SK-MEL-5 (cell line): ENCODE data around the gene PTRH2. TPM values are rescaled to one million over a fixed set of nuclear protein-coding genes. Genes with fewer than 3 reads are reported as not detected.

Experiments
- DNase-seq: peaks from one replicate; pipeline ENCODE4 v3.0.0-alpha.2; 2016; ENCODE audit warnings: low read depth, low spot score
- in situ Hi-C: cut with HindIII; loops from 2 replicates; pipeline ENCODE4 v1.10.0; 2016; ENCODE audit warnings: low sequenced_read_pairs, high pct_unique_total_duplicates, low pct_unique_long_range_greater_than_20kb
- total RNA-seq: library from RNA; depleted of rRNA; stranded (reverse); fragments of >200 nt; shearing (Covaris generic); gene quantifications from 2 replicates; pipeline ENCODE4 v1.2.3, GENCODE V29; 2014

PTRH2 gene
- total RNA-seq, 1 experiment from 2014 or later = 104 TPM

- in situ Hi-C loops = loop anchor here (25.0 kb wide), 1 partner anchor 309 kb away; no protein-coding TSS in a partner anchor
- no peak for DNase-seq
Observed at GRCh38 chr17:59727817-59728533, 20.7 kb upstream of the PTRH2 start.

DNA sequence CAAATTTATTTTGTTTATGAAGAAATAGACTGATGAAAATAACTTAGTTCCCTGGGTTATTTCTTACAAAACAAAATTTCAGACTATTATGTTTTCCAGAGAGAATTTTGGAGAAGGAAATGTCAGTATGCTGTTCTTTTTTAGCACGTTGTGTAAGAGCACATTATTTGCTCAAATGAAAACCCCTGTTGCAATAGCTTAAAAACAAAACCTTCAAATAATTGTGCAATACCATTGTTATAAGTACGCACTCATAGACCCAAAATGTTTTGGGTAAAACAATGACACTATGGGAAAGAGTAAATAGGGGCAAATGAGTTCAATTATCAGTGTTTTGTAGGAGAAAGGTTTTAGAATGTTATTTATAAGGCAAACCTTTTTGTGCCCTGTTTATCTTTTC, 18.5 kb upstream of the PTRH2 start:
- in situ Hi-C loops = loop anchor here (25.0 kb wide), 1 partner anchor 312 kb away; no protein-coding TSS in a partner anchor
- DNase-seq = no peak

GRCh38 chr17:59723607-59724006, 16.4 kb upstream of the PTRH2 start:
- no peak for DNase-seq
- in situ Hi-C loops = no loop called here

GRCh38 chr17:59723041-59723440, 15.8 kb upstream of the PTRH2 start:
- DNase-seq = no peak
- in situ Hi-C loops = no loop called here

- no peak for DNase-seq
- in situ Hi-C loops = no loop called here
Observed at GRCh38 chr17:59722623-59723022, 15.4 kb upstream of the PTRH2 start.

DNA sequence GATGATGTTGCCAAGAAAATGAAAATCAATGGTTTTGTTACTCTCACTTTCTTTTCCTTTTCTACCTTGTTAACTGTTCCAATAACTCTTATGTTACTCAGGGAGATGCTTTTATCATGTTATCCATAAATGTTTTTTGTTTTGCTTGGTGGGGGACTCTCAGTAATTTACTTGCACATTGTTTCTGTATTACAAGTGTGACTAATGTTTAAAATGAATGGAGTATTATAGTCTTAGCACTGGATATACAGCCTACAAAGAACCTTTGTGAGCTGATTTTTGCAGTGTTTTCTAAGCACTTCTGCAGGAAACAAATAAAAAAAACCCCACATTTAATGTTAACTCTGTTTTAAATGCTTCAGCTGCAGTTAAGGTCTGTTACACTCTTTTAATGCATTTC, 12.3 kb upstream of the PTRH2 start:
- in situ Hi-C loops = no loop called here
- DNase-seq = peak; percentile 78

- in situ Hi-C loops = no loop called here
- no peak for DNase-seq
Observed at GRCh38 chr17:59716427-59716826, 9.2 kb upstream of the PTRH2 start.

- in situ Hi-C loops = no loop called here
Observed at GRCh38 chr17:59714255-59714654, 7.0 kb upstream of the PTRH2 start.

DNA sequence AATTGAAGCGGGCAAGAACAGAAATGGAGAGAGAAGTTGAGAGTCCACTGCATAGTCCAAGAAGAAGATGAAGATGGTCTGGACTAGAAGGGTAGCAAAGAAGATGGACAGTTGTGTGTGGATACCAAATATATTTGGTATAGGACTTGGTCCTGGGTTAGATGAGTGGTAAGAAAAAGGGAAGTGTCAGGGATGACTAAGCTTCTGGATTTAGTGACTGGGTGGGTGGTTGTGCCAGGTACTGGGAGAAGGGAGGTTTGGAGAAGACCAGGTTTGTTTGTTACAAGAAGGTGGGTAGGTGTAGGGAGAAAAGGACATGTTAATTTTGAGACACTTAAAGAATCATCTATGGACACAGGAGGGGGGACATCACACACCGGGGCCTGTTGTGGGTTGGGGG, 5.6 kb upstream of the PTRH2 start:
- no peak for DNase-seq
- in situ Hi-C loops = no loop called here

More at GRCh38 chr17:59714255-59714654, 7.0 kb upstream of the PTRH2 start:
- no peak for DNase-seq

DNA sequence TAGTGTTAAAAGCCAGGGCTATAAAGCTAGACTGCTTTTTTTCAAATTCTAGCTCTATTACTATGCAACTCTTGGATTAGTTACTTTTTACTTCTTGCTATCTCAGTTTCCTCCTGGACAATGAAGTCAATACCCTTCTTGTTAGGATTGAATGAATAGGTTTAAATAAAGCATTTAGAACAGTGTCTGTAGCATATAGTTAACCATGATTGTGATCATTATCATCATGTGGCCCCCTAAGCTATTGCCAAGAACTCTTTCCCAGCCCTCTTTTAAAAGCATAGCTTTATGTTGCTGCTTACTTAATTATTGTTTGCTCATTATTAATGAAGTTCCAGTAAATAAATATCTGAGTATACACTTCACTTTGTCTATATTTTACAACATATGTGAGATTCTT, 4.7 kb upstream of the PTRH2 start:
- in situ Hi-C loops = no loop called here
- DNase-seq = peak; percentile 82

DNA sequence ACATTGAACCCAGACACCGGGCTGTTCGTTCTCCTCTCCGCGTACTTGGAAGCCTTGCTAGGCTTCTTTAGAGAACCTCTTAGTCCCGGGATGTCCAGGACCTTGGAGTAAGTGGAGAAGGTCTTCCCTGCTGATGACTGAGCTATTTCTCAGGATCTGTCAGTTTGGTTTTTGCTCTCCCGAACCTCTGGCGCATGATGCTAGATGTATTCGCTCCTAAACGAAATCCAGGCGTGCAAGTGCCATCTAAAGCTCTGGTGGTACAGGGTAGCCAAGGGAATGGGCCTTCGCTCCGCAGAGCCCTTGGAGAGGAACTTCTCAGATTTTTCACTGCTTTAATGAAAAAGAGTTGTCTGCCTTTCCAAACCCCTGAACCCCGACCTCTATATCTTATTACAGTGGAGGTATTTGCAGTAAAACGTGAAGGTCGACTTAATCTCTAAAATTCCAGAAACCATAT, 771 bp upstream of the PTRH2 start:
- in situ Hi-C loops = no loop called here
- peak; percentile 55 for DNase-seq

DNA sequence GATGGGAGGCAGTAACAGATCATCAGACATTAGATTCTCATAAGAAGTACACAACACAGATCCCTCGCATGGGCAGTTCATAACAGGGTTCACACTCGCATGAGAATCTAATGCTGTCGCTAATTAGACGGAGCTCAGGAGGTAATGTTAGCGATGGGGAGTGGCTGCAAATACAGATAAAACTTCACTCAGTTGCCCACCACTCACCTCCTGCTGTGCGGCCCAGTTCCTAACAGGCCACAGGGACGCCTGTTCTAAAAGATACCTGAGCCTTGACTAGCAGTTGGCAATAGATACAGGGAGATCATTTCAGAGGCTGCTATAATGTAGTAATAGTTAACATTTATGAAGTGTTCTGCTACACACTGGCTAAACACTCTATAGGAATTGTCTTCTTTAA, 4.9 kb downstream of the PTRH2 start:
- in situ Hi-C loops = no loop called here
- no peak for DNase-seq

GRCh38 chr17:59699786-59700185, 7.4 kb downstream of the PTRH2 start:
- no peak for DNase-seq
- in situ Hi-C loops = no loop called here

DNA sequence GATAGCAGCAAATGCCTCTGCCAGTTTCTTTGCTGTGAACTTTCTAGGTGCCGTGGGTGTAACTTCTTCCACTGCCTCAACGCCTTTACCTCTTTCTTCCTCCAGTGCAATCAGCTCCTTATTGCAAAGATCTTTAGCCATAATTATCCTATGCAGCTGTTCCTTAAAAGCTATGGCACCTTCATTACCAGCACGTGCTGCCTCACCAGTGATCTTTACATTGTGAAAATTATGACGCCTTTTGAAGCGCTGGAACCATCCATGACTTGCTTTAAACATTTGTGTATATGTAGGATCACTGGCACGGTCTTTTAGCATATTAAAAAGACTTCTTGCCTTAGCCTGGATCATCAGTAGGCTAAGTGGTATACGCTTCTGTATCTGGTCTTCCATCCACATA, 8.0 kb downstream of the PTRH2 start:
- DNase-seq = no peak
- in situ Hi-C loops = no loop called here

DNA sequence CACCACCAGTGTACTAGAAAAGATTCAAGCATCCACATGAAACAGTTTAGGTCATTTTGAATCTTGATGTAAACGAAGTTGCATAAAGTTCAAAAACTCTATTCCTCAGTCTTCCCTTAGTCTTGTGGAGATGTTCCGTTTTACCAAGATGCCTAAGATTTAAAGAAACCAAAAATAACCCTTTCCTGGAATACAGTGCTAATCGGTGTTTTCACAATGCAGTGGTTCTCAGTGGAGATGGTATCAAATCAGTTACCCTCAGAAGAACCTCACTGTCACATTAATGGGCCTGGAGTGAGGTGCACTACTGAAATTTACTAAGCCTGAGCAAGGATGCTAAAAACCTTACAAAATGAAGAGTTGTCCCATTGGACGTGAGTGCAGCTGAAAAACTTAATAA, 9.1 kb downstream of the PTRH2 start:
- DNase-seq = no peak
- in situ Hi-C loops = no loop called here

DNA sequence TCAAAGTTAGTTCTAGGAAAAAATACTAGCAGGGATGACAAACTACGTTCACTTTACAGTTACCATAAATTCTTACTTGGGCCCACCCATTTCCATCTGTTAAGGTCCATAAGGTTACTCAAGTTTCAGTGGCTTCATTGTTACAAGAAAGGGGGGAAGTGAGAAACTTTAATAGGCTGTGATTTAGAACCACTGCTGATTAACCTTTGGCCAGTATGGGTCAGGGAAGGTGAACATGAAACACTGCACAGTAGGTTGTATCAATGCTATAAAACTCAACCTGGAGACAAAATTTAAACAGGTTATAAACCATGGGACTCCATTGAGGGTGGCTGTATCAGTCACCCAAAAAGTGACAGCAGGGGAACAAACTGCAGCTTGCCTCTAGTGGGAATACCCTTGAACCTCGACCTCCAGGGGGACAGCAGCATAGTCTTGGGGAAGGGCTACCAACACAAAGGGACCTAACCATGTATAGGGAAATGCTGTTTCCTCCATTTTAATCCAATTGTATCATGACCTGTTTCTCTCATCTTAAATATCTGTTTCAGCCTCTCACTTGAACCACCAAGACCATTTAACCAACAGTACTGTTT, 10.4 kb downstream of the PTRH2 start:
- in situ Hi-C loops = no loop called here

DNA sequence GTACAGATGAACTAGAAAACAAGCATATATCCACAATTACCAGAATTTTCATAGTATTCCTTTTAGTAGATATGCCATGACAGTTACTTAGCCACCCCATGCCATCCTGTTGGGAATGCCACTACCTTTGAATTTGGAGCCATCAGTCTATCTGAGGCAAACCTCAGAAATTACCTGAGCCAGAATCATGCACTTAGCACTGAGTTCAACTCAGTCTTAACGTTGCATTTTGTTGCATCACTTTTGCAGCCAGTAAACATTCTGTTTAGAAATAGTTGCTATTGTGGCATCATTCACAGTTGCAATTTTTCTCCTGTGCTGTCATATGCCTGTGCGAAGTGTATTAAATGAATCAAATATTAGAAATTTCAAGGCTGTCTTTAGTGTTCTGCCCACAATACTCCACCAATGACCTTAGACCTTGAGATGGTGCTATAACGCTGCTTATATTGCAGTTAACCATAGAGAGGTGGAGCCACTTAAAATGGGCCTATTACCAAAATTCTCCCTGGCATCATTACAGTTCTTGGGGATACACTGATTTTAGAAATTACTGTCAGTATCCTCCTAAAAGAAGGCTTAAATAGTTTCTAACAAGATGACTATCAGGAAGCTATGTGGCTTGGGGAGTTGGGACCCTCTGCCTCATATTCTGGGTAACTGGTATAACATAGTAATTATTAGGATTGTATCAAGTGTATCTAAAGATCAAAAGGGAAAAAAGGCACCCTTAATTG, 11.1 kb downstream of the PTRH2 start:
- DNase-seq = no peak
- in situ Hi-C loops = no loop called here

More for the DNA sequence above, 10.4 kb downstream of the PTRH2 start:
- no peak for DNase-seq

DNA sequence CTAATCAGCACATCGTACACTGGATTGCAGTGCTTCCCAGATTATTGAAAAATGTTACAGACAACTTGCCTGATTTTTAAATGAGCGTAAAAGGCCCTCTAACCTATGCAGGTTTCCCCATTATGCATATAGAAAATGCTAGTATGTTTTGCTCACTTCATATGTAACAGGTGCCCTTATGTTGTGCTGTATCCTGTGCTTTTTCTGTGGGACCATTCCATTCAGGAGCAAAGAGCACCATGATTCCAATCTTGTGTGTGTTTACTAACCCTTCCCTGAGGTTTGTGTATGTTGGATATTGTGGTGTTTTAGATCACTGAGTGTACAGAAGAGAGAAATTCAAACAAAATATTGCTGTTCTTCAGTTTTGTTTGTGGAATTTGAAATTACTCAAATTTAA, 12.9 kb downstream of the PTRH2 start:
- in situ Hi-C loops = no loop called here

GRCh38 chr17:59693582-59693981, 13.6 kb downstream of the PTRH2 start:
- no peak for DNase-seq
- in situ Hi-C loops = no loop called here

More for the DNA sequence above, 12.9 kb downstream of the PTRH2 start:
- no peak for DNase-seq
